GM12865 (cell line): Measurements from ENCODE around the gene NQO1.

Experiments
- DNase-seq: peaks from one replicate; pipeline ENCODE4 v3.0.0; 2010; ENCODE audit warnings: low read depth
- H3K4me3 ChIP-seq: 2 replicates; pipeline ENCODE4 v1.5.1; 2011; ENCODE audit warnings: mild to moderate bottlenecking, low read depth, low read length, control low read depth
- TF ChIP-seq, protein P1 (sequence below): IDR thresholded peaks from 2 replicates; pipeline ENCODE4 v1.5.1; 2011; ENCODE audit warnings: low read length, control low read depth, low read depth, inconsistent platforms; ENCODE audit not compliant: insufficient read depth; ENCODE audit errors: missing control alignments

Gene NQO1

GRCh38 chr16:69754469-69755310 is 28.3 kb upstream of the NQO1 start, which contains the start of gene NOB1:
TSS of gene NOB1 (minus strand) at chr16:69754926. CDS start at chr16:69754910, 16 bp downstream.
- peak within 1 kb of the TSS; percentile 96 for H3K4me3 ChIP-seq
- TF ChIP-seq, protein P1, sequence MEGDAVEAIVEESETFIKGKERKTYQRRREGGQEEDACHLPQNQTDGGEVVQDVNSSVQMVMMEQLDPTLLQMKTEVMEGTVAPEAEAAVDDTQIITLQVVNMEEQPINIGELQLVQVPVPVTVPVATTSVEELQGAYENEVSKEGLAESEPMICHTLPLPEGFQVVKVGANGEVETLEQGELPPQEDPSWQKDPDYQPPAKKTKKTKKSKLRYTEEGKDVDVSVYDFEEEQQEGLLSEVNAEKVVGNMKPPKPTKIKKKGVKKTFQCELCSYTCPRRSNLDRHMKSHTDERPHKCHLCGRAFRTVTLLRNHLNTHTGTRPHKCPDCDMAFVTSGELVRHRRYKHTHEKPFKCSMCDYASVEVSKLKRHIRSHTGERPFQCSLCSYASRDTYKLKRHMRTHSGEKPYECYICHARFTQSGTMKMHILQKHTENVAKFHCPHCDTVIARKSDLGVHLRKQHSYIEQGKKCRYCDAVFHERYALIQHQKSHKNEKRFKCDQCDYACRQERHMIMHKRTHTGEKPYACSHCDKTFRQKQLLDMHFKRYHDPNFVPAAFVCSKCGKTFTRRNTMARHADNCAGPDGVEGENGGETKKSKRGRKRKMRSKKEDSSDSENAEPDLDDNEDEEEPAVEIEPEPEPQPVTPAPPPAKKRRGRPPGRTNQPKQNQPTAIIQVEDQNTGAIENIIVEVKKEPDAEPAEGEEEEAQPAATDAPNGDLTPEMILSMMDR, result peak; percentile 99
- peak; percentile 99 for DNase-seq

- peak overlapping the region; percentile 96 for H3K4me3 ChIP-seq
- no peak for DNase-seq
- TF ChIP-seq, protein P1, result no peak
Measured at GRCh38 chr16:69754143-69754468, 27.7 kb upstream of the NQO1 start.

- no peak for DNase-seq
- no peak overlapping the region for H3K4me3 ChIP-seq
- TF ChIP-seq, protein P1, result no peak
Measured at GRCh38 chr16:69748694-69749345, 22.5 kb upstream of the NQO1 start.

GRCh38 chr16:69747115-69747514 is 20.8 kb upstream of the NQO1 start:
- no peak for DNase-seq
- H3K4me3 ChIP-seq, result no peak overlapping the region
- TF ChIP-seq, protein P1, result no peak

DNA sequence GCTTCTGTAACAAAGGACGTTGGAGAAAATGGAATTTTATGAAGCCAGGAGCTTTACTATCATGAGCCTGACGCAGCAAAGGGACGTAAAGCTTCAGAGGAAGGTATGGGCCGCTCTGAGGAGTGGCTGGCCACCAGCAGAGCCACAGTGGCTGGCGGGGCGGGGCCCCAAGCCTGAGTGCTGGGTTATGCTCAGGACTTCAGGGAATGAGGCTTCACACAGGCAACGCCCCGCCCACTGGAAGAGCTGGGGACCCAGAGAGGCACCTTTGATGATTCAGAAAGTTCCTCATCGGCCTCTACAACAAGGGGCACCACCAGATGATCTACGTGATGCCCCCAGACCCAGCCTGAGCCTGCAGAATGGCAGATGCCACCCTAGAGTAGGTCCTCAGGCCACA is 19.6 kb upstream of the NQO1 start:
- no peak overlapping the region for H3K4me3 ChIP-seq
- no peak for DNase-seq
- TF ChIP-seq, protein P1, result no peak

DNA sequence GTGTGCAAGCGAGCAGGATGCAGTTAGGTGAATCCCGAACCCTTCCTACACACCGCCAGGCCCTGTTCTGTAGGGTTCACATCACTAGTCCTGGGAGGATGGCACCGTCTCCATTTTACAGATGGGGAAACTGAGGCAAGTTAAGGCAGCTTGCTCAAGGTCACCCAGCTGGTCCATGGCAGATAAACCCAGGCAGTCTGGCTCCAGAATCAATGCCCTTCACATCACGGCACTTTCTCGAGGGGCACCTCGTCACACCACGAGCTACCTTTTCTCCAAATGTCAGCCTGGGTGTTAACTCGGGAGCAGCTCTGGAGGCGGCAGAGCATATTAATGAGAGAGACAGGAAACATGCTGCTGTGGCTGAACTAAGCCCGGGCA is 18.9 kb upstream of the NQO1 start:
- no peak for DNase-seq
- TF ChIP-seq, protein P1, result no peak
- H3K4me3 ChIP-seq, result no peak overlapping the region
